ENCODE results near the gene TXNRD2. TPM values are rescaled to one million over a fixed set of nuclear protein-coding genes. Genes with fewer than 3 reads are reported as not detected.

TXNRD2 gene
- total RNA-seq, 1 experiment from 2014 or later: 39.9 TPM

- intact Hi-C loops (cut with micrococcal nuclease): no loop called here
- BruUV-seq (replicated peaks): no TSS peak
- Mint-ChIP-seq H3K4me3 (ENCODE audit: unreplicated experiment) (no peak overlapping the region), H3K4me1 (ENCODE audit: insufficient read depth, unreplicated experiment) (peaks cover 28% of the 10 kb centered on the region), H3K36me3 (ENCODE audit: insufficient read depth, unreplicated experiment) (peaks cover 38% of the 10 kb centered on the region), H3K27me3 (ENCODE audit: insufficient read depth, unreplicated experiment) (no peaks in the 10 kb centered on the region), H3K9me3 (ENCODE audit: unreplicated experiment) (no peaks in the 10 kb centered on the region), H3K27ac (ENCODE audit: low read depth, unreplicated experiment) (peak overlapping the region; percentile 59)
- ChIA-PET POLR2A (interaction anchor here (0.5 to 1.3 kb wide), 4 partner anchors 17 to 95 kb away, joined by 3 to 5 read pairs (median 3); no protein-coding TSS in a partner anchor), CTCF (interaction anchor here (0.6 to 1.7 kb wide), 5 partner anchors 29 to 121 kb away, joined by 3 to 6 read pairs (median 4); no protein-coding TSS in a partner anchor)
- no peak for TF ChIP-seq CTCF (IDR thresholded peaks at IDR 0.05; ENCODE audit: unreplicated experiment)
- DNase-seq (ENCODE audit: unreplicated experiment): no peak
Measured at GRCh38 chr22:19851291-19852176, 90.1 kb downstream of the TXNRD2 start.

- H3K27ac Mint-ChIP-seq (ENCODE audit: low read depth, unreplicated experiment): peak overlapping the region; percentile 59
- intact Hi-C loops (cut with micrococcal nuclease): no loop called here
- H3K27me3 Mint-ChIP-seq (ENCODE audit: insufficient read depth, unreplicated experiment): no peaks in the 10 kb centered on the region
- DNase-seq (ENCODE audit: unreplicated experiment): no peak
- BruUV-seq (replicated peaks): no TSS peak
- no peak for TF ChIP-seq CTCF (IDR thresholded peaks at IDR 0.05; ENCODE audit: unreplicated experiment)
- peaks cover 28% of the 10 kb centered on the region for H3K4me1 Mint-ChIP-seq (ENCODE audit: insufficient read depth, unreplicated experiment)
- H3K36me3 Mint-ChIP-seq (ENCODE audit: insufficient read depth, unreplicated experiment): peaks cover 38% of the 10 kb centered on the region
- H3K4me3 Mint-ChIP-seq (ENCODE audit: unreplicated experiment): no peak overlapping the region
- CTCF ChIA-PET: interaction anchor here (1.7 kb wide), 1 partner anchor 94 kb away, joined by 6 read pairs; no protein-coding TSS in a partner anchor
- H3K9me3 Mint-ChIP-seq (ENCODE audit: unreplicated experiment): no peaks in the 10 kb centered on the region
- POLR2A ChIA-PET: interaction anchor here (1.3 to 1.4 kb wide), 2 partner anchors 18 to 26 kb away, joined by 3 to 4 read pairs; no protein-coding TSS in a partner anchor
Measured at GRCh38 chr22:19850763-19851109, 90.9 kb downstream of the TXNRD2 start.

- Mint-ChIP-seq H3K36me3 (ENCODE audit: insufficient read depth, unreplicated experiment) (peaks cover 38% of the 10 kb centered on the region), H3K27ac (ENCODE audit: low read depth, unreplicated experiment) (peak overlapping the region; percentile 59), H3K27me3 (ENCODE audit: insufficient read depth, unreplicated experiment) (no peaks in the 10 kb centered on the region), H3K4me1 (ENCODE audit: insufficient read depth, unreplicated experiment) (peaks cover 28% of the 10 kb centered on the region), H3K4me3 (ENCODE audit: unreplicated experiment) (no peak overlapping the region), H3K9me3 (ENCODE audit: unreplicated experiment) (no peaks in the 10 kb centered on the region)
- intact Hi-C loops (cut with micrococcal nuclease): no loop called here
- TF ChIP-seq CTCF (IDR thresholded peaks at IDR 0.05; ENCODE audit: unreplicated experiment): no peak
- CTCF ChIA-PET: interaction anchor here (0.5 to 0.7 kb wide), 2 partner anchors 71 to 93 kb away, joined by 3 to 5 read pairs; no protein-coding TSS in a partner anchor
- DNase-seq (ENCODE audit: unreplicated experiment): no peak
- POLR2A ChIA-PET: interaction anchor here (0.7 to 1.7 kb wide), 5 partner anchors 11 to 98 kb away, joined by 3 to 6 read pairs (median 3); no protein-coding TSS in a partner anchor
- TSS peak; percentile 2 for BruUV-seq (replicated peaks)
Measured at GRCh38 chr22:19849835-19850762, 91.5 kb downstream of the TXNRD2 start.
